ENCODE results near the gene GDPGP1.
A peak's percentile ranks its signal among the peaks of the same experiment; 100 is the strongest.

Gene GDPGP1

GRCh38 chr15:90203922-90204321 is 30.1 kb upstream of the GDPGP1 start:
- DNase-seq = peak in 22 of 56 donors; percentile 5 to 70 (median 28)

- DNase-seq = peak in 12 of 56 donors; percentile 16 to 41 (median 28)
Observed at GRCh38 chr15:90205050-90205848, 28.8 kb upstream of the GDPGP1 start.

GRCh38 chr15:90205886-90206285 is 28.1 kb upstream of the GDPGP1 start:
- no peak for DNase-seq

- DNase-seq = no peak
Observed at GRCh38 chr15:90207252-90207651, 26.8 kb upstream of the GDPGP1 start.

- no peak for DNase-seq
Observed at GRCh38 chr15:90208356-90208755, 25.7 kb upstream of the GDPGP1 start.

- no peak for DNase-seq
Observed at GRCh38 chr15:90209591-90209990, 24.4 kb upstream of the GDPGP1 start.

GRCh38 chr15:90210593-90210992 is 23.4 kb upstream of the GDPGP1 start:
- DNase-seq = no peak

GRCh38 chr15:90211009-90211408 is 23.0 kb upstream of the GDPGP1 start:
- no peak for DNase-seq

- peak in 1 of 56 donors; percentile 30 for DNase-seq
Observed at GRCh38 chr15:90211440-90212143, 22.4 kb upstream of the GDPGP1 start.

- DNase-seq = no peak
Observed at GRCh38 chr15:90212221-90213098, 21.5 kb upstream of the GDPGP1 start.

- DNase-seq = no peak
Observed at GRCh38 chr15:90213122-90213817, 20.7 kb upstream of the GDPGP1 start.

GRCh38 chr15:90213818-90214204 is 20.2 kb upstream of the GDPGP1 start:
- DNase-seq = no peak

- no peak for DNase-seq
Observed at GRCh38 chr15:90214553-90215196, 19.3 kb upstream of the GDPGP1 start.

- no peak for DNase-seq
Observed at GRCh38 chr15:90217671-90218394, 16.2 kb upstream of the GDPGP1 start.

- DNase-seq = peak in 11 of 56 donors; percentile 9 to 55 (median 12)
Observed at GRCh38 chr15:90219421-90220141, 14.4 kb upstream of the GDPGP1 start.

GRCh38 chr15:90221246-90221900 is 12.6 kb upstream of the GDPGP1 start:
- DNase-seq = peak in 55 of 56 donors; percentile 16 to 85 (median 66)

GRCh38 chr15:90222547-90222946 is 11.5 kb upstream of the GDPGP1 start:
- DNase-seq = no peak

GRCh38 chr15:90223441-90224165 is 10.4 kb upstream of the GDPGP1 start:
- DNase-seq = no peak

Data from nucleus accumbens (tissue), 56 donors.